ENCODE measurements around the gene ISLR.

ISLR gene

GRCh38 chr15:74193905-74194304 lies 20.4 kb downstream of the ISLR start:
- in situ Hi-C loops (cut with MboI; ENCODE audit: low pct_unique_long_range_greater_than_20kb, low sequenced_read_pairs, unreplicated experiment), result no loop called here
- TF ChIP-seq, protein P1, sequence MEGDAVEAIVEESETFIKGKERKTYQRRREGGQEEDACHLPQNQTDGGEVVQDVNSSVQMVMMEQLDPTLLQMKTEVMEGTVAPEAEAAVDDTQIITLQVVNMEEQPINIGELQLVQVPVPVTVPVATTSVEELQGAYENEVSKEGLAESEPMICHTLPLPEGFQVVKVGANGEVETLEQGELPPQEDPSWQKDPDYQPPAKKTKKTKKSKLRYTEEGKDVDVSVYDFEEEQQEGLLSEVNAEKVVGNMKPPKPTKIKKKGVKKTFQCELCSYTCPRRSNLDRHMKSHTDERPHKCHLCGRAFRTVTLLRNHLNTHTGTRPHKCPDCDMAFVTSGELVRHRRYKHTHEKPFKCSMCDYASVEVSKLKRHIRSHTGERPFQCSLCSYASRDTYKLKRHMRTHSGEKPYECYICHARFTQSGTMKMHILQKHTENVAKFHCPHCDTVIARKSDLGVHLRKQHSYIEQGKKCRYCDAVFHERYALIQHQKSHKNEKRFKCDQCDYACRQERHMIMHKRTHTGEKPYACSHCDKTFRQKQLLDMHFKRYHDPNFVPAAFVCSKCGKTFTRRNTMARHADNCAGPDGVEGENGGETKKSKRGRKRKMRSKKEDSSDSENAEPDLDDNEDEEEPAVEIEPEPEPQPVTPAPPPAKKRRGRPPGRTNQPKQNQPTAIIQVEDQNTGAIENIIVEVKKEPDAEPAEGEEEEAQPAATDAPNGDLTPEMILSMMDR (IDR thresholded peaks at IDR 0.05; ENCODE audit: extremely low read depth, insufficient read depth, missing control alignments), result no peak
- DNase-seq (ENCODE audit: low spot score), result no peak

DNA sequence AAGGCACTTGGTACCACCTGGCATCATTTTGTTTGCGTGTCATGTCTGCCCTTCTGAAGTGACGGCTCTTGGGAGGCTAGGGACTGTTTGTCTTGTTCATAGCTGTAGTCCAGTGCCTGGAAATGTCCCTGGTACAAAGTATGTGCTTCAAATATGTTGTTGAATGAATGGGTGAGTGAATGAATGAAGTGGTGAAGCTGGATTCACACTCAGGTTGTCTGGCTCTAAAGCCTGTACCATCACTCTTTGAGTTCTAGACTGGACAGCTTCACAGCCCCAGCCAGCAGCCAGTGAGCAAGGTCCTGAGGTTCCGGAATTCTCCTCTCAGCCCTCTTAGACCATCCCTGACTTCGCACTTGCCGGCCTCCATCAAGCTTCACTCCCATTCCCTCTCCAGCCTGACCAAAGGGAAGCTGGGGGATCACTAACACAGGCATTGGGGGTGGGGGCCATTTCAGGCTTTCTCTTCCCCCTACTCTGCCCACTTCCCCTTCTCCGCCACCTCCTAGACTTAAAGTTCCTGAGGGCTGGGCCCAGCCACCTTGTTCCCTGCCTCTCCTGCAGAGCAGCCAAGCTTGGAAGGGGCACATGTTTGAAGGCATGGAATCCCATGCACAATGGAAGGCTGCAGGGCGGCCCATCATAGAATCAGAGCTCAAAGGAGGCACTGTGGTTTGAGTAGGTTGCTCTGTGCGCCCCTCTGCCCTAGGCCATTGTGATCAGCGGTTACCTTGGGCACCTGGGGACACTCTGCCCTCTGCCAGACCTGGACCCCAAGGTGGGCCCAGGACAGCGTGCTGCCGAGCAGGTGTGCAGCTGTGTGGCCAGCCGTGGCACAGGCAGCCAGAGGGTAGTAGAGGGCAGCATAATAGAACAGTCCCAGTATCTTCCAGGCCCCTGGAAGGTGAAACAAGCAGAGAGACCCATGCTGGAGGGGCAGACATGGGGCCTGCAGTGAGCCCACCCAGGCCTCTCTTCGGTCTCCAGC lies 21.4 kb downstream of the ISLR start:
- DNase-seq (ENCODE audit: low spot score), result no peak
- TF ChIP-seq, protein P1 (IDR thresholded peaks at IDR 0.05; ENCODE audit: extremely low read depth, insufficient read depth, missing control alignments), result no peak
- in situ Hi-C loops (cut with MboI; ENCODE audit: low pct_unique_long_range_greater_than_20kb, low sequenced_read_pairs, unreplicated experiment), result no loop called here

GRCh38 chr15:74196175-74196574 lies 22.7 kb downstream of the ISLR start:
- TF ChIP-seq, protein P1 (IDR thresholded peaks at IDR 0.05; ENCODE audit: extremely low read depth, insufficient read depth, missing control alignments), result no peak
- no peak for DNase-seq (ENCODE audit: low spot score)
- in situ Hi-C loops (cut with MboI; ENCODE audit: low pct_unique_long_range_greater_than_20kb, low sequenced_read_pairs, unreplicated experiment), result no loop called here

GRCh38 chr15:74197176-74197965 lies 23.9 kb downstream of the ISLR start:
- DNase-seq (ENCODE audit: low spot score), result no peak
- TF ChIP-seq, protein P1 (IDR thresholded peaks at IDR 0.05; ENCODE audit: extremely low read depth, insufficient read depth, missing control alignments), result no peak
- in situ Hi-C loops (cut with MboI; ENCODE audit: low pct_unique_long_range_greater_than_20kb, low sequenced_read_pairs, unreplicated experiment), result no loop called here

- TF ChIP-seq, protein P1 (IDR thresholded peaks at IDR 0.05; ENCODE audit: extremely low read depth, insufficient read depth, missing control alignments), result no peak
- in situ Hi-C loops (cut with MboI; ENCODE audit: low pct_unique_long_range_greater_than_20kb, low sequenced_read_pairs, unreplicated experiment), result no loop called here
- DNase-seq (ENCODE audit: low spot score), result no peak
Observed at GRCh38 chr15:74199297-74199652, 25.8 kb downstream of the ISLR start.

DNA sequence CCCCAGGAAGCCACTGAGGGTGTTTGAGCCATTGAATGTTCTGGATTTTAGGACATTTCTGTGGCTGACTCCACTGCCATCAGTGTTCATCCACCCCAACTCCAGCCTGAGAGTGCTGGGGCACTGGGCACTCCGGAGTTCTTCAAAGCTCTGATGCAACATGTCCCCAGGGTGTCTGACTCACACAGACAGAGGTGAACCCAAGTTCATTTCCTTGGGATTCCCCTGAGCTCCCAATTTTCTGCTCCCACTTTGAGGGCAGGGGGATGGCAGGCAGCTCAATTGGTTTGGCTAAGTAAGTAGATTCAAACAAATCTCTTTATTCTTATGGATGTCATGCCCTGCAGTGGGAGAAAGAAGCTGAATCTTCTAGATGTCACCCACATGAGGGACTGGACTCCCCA lies 26.9 kb downstream of the ISLR start:
- TF ChIP-seq, protein P1 (IDR thresholded peaks at IDR 0.05; ENCODE audit: extremely low read depth, insufficient read depth, missing control alignments), result no peak
- DNase-seq (ENCODE audit: low spot score), result peak; percentile 58
- in situ Hi-C loops (cut with MboI; ENCODE audit: low pct_unique_long_range_greater_than_20kb, low sequenced_read_pairs, unreplicated experiment), result no loop called here
